Kidney epithelial cell (primary cell): Measurements from ENCODE around the gene NAT14. TPM values are rescaled to one million over a fixed set of nuclear protein-coding genes. Genes with fewer than 3 reads are reported as not detected.

ENCODE experiments used
- DNase-seq: peaks from one replicate; pipeline ENCODE4 v3.0.0-alpha.2; 2010; ENCODE audit warnings: low read depth
- H3K27me3 ChIP-seq: 2 replicates; pipeline ENCODE4 v1.6.0; 2011; ENCODE audit warnings: low read length; ENCODE audit not compliant: control insufficient read depth, insufficient read depth
- H3K36me3 ChIP-seq: 2 replicates; pipeline ENCODE4 v1.5.1; 2011; ENCODE audit warnings: low read length; ENCODE audit not compliant: control insufficient read depth, insufficient read depth
- H3K4me3 ChIP-seq: 2 replicates; pipeline ENCODE4 v1.5.1; 2011; ENCODE audit warnings: low read depth, mild to moderate bottlenecking, control low read depth, low read length
- total RNA-seq: library from RNA; depleted of rRNA; stranded (reverse); fragments of >200 nt; gene quantifications from 2 replicates; pipeline ENCODE4 v1.2.3, GENCODE V29; 2015
- TF ChIP-seq, protein P1 (sequence below): IDR thresholded peaks from 2 replicates; pipeline ENCODE4 v1.5.1; 2011; ENCODE audit warnings: mild to moderate bottlenecking, moderate library complexity, low read length, control low read depth, inconsistent platforms; ENCODE audit not compliant: insufficient read depth, poor library complexity, severe bottlenecking

The NAT14 gene
- total RNA-seq, 1 donor from 2014 or later: 18.2 TPM

DNA sequence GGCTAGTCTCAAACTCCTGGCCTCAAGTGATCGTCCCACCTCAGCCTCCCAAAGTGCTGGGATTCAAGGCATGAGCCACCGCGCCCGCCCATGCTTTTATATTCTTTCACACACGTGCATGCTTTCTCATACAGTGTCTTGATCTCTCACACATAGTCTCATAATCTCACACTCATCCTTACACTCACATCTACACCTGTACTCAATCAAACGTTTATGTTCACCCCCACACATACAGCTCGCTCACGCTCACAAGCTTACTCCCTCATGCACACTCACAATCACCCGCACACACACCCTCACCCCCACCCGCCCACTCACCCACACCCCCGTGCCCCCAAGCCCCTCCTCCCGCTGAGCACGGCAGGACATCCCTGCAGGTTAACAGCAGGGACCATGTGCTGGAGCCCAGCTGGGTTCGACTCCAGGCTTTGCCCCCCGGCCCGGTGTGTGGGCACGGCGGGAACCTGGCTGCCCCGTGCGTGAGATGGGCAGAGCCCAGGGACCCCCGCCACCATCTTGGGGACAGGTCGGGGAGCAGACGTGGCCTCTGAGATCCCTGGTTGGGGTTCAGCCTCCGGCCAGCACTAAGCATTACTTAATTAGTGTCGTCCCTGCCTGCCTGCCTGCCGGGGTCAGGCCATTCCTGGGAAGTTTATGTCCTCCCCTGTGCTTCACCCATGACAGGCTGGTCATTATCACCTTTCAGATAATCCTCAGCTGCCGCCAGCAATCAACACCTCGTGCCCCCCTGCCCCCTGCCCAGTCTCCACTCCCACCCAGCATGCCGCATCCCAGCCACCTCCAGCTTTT is 40.5 kb downstream of the NAT14 start:
- Histone ChIP-seq H3K36me3 (no peaks in the 10 kb centered on the region), H3K4me3 (no peak overlapping the region), H3K27me3 (peaks cover 4% of the 10 kb centered on the region)
- DNase-seq: no peak
- TF ChIP-seq, protein P1, sequence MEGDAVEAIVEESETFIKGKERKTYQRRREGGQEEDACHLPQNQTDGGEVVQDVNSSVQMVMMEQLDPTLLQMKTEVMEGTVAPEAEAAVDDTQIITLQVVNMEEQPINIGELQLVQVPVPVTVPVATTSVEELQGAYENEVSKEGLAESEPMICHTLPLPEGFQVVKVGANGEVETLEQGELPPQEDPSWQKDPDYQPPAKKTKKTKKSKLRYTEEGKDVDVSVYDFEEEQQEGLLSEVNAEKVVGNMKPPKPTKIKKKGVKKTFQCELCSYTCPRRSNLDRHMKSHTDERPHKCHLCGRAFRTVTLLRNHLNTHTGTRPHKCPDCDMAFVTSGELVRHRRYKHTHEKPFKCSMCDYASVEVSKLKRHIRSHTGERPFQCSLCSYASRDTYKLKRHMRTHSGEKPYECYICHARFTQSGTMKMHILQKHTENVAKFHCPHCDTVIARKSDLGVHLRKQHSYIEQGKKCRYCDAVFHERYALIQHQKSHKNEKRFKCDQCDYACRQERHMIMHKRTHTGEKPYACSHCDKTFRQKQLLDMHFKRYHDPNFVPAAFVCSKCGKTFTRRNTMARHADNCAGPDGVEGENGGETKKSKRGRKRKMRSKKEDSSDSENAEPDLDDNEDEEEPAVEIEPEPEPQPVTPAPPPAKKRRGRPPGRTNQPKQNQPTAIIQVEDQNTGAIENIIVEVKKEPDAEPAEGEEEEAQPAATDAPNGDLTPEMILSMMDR: no peak

DNA sequence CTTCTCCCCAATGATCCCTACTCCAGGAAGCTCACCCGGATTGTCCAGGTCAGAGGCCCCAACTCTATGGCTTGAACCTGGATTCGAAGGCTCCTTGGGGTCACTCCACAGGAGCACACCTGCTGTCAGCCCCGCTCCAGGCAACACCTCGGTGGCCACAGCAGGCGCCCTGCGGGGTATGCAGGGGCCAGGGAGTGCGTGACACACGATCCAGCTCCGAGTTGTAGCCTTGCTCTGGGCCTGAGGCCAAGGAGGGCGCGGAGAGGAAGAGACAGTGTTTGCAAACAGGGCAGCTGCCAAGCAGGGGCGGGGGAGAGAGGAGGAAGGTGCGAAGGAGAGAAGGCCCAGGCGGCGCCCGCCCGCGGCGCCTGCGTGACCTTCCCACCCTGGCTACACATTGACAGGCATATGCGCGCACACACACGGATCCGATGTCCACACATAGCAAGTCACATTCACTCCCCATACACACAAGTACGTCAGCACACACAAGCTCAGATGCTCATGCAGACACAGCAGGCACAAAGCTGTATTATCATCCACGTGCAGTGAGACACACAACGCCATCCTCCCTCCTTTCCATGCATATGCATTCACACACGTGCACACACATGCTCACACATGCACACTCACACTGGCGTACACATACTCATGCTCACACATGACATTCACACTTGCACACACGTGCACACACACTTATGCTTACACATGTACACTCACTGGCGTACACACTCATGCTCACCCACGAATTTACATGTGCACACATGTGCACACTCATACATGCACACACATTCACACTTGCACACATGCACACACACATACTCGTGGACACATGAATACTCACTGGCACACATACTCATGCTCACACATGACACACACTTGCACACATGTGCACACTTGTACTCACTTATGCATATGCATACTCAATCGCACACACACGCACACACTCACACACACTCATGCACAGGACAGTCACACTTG is 41.5 kb downstream of the NAT14 start:
- H3K27me3 ChIP-seq: peaks cover 4% of the 10 kb centered on the region
- H3K4me3 ChIP-seq: no peak overlapping the region
- no peak for DNase-seq
- no peaks in the 10 kb centered on the region for H3K36me3 ChIP-seq
- TF ChIP-seq, protein P1: no peak

DNA sequence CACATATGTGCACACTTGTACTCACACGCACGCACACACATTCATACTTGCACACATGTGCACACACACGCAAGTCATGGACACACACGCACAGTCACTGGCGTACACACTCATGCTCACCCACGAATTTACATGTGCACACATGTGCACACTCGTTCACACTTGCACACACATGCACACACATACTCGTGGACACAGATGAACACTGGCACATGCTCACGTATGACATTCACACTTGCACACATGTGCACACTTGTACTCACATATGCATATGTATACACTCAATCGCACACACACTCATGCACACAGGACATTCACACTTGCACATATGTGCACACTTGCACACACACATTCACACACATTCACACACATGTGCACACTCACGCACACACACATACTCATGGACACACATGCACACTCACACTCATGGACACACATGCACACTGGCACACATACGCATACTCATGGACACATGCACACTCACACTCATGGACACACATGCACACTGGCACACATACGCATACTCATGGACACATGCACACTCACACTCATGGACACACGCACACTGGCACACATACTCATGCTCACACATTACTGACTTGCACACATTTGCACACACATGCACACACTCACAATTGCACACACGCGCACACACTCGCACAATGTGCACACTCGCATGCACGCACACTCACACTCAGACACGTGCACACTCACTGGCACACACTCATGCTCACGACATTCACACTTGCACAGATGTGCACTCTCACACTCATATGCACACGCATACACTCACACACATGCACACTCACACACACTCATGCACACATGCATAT is 42.4 kb downstream of the NAT14 start:
- H3K36me3 ChIP-seq: no peaks in the 10 kb centered on the region
- no peak for DNase-seq
- no peak overlapping the region for H3K4me3 ChIP-seq
- H3K27me3 ChIP-seq: peaks cover 4% of the 10 kb centered on the region
- TF ChIP-seq, protein P1: no peak

DNA sequence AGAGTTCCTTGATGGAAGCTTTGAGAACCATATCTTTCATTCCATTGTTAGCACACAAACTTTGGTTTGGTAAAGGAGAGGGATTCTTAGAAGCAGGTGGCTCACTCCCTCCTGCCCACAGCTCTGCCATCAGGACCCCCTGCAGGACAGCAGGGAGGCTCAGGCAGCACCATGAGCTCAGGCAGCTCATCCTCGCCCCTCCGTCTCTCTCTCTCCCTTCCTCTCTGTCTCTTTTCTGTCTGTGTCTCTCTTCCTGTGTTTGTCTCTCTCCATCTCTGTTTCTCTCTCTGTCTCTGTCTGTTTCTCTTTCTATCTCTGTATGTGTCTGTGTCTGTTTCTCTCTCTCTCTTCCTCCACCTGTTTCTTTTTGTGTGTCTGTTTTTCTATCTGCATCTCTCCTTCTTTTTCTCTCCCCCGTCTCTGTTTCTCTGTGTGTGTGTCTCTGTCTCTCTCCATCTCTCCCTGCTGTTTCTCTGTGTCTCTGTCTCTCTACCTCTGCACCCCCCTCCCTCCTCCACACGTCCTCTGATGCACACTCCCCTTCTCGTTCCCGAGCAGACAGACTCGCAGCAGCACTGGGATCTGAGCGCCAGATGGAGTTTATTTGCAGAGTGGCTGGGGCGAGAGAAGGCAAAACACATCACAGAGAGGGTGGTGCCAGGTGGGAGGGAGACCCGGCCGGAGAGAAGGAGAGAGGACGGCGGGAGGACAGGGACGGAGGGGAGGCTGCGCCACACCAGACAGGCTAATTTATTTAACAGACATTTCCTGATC is 43.2 kb downstream of the NAT14 start:
- Histone ChIP-seq H3K27me3 (peaks cover 4% of the 10 kb centered on the region), H3K36me3 (no peaks in the 10 kb centered on the region), H3K4me3 (no peak overlapping the region)
- DNase-seq: no peak
- TF ChIP-seq, protein P1: no peak

DNA sequence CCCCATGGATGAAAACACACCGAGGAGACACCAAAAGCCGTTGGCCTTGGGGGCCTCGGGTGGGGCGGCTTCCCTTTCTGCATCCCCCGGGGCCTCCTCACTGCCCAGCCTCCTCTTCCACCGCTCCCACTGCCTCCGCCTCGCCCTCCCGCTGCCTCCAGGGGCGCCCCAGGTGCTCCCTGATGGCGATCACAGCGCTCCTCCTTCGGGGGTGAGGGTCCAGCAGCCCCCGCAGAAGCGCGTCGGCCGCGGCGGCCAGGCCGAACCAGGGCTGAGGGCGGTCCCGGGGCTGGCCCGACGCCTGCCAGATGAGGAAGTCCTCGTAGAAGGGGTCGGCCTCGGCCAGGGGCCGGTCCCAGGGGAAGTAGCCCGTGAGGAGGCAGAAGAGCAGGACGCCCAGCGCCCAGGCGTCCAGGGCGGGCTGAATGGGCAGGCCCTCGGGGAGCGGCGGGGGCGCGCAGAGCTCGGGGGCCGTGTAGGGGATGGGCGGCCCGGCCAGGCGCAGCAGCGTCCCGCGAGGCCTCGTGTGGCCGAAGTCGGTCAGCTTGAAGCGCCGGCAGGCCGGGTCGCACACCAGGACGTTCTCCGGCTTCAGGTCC is 44.7 kb downstream of the NAT14 start:
- Histone ChIP-seq H3K27me3 (peaks cover 4% of the 10 kb centered on the region), H3K36me3 (no peaks in the 10 kb centered on the region), H3K4me3 (no peak overlapping the region)
- DNase-seq: no peak
- TF ChIP-seq, protein P1: no peak
